Panc1 (cell line): ENCODE measurements around the gene ARL10.

Experiments
- CTCF ChIP-seq: fragments of 450-650 bp; IDR thresholded peaks from 2 replicates; pipeline ENCODE4 v1.5.1; 2017; ENCODE audit warnings: mild to moderate bottlenecking
- POLR2AphosphoS5 ChIP-seq: IDR thresholded peaks from 2 replicates; pipeline ENCODE4 v1.6.1; 2012; ENCODE audit warnings: mild to moderate bottlenecking, low read depth, low read length, moderate library complexity
- TCF7L2 ChIP-seq: IDR thresholded peaks from 2 replicates; pipeline ENCODE4 v1.6.1; 2011; ENCODE audit warnings: mild to moderate bottlenecking, low read depth, low read length, inconsistent platforms

- no peak for TF ChIP-seq CTCF
- TF ChIP-seq POLR2AphosphoS5 = no peak
- no peak for TF ChIP-seq TCF7L2
Measured at GRCh38 chr5:176425791-176426190, 60.5 kb downstream of the ARL10 start.
